GM21360 (cell line): Measurements from ENCODE around the gene RASSF4.

Source experiments
- ATAC-seq: cut with Tn5 transposase; IDR thresholded peaks from one replicate; pipeline ENCODE4 v1.9.1; 2021; ENCODE audit warnings: mild to moderate bottlenecking, moderate library complexity; ENCODE audit not compliant: unreplicated experiment

RASSF4 gene

DNA sequence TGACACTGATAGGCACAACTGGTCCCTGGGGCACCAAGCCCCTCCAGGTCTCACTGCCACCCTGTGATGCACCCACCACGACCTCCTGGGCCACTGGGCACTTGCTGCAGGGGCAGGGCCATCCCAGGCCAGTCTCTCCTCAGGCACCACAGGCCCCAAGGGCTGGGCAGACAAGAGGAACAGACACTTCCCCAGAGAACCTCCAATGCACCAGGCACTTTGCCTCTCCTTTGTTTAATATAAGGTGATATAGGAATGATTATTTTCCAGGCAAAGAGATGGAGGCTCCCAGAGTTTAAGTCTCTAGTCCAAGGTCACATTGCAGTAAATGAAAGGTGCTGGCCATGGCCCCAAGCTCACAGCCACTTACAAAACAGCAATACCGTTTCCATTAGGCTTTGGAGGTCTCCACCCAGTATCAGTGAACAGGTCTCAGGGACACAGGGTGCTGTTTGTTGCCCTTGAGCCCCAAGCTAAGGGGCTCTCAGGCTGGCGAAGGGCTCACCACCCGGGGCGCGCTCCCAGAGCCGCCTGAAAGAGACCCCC, 14.6 kb downstream of the RASSF4 start:
- ATAC-seq = no peak

DNA sequence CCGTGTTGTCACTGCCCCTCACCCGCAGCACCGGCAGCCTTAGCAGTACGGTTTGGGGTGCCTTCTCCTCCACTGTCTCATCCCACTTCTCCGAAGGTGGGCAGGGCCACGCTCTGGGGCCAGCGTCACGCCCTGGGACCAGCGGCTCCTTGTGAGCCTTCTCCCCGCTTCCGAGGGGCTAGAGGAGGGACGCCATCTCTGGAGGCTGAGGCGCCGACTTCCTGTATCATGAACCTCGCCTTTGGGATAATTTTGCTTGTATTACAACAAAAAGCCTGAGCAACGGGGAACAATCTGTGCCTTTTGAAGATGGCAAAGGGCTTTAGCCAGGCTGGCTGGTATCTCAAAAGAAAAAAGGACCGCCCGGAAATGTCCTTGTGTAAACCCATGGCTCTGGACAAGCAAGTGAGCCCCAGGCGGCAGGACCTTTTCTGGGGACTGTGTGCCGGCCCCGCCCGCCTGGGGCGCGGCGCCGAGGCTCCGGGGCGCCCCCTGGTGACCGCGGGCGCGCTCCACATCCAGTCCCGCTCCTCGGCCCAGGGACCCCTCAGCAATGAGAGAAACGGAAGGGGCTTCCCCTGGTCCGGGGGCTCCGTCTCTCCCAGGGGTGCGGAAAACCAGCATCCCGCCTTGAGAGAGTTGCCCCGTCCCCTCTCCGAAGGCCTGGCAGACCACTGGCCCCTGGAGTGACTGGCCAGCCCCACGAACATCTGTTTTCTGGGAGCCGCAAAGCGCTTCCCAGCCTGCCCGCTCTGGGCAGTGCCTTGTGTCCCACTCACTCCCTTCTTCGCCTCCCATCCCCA, 15.2 kb downstream of the RASSF4 start:
- peak; percentile 60 for ATAC-seq

DNA sequence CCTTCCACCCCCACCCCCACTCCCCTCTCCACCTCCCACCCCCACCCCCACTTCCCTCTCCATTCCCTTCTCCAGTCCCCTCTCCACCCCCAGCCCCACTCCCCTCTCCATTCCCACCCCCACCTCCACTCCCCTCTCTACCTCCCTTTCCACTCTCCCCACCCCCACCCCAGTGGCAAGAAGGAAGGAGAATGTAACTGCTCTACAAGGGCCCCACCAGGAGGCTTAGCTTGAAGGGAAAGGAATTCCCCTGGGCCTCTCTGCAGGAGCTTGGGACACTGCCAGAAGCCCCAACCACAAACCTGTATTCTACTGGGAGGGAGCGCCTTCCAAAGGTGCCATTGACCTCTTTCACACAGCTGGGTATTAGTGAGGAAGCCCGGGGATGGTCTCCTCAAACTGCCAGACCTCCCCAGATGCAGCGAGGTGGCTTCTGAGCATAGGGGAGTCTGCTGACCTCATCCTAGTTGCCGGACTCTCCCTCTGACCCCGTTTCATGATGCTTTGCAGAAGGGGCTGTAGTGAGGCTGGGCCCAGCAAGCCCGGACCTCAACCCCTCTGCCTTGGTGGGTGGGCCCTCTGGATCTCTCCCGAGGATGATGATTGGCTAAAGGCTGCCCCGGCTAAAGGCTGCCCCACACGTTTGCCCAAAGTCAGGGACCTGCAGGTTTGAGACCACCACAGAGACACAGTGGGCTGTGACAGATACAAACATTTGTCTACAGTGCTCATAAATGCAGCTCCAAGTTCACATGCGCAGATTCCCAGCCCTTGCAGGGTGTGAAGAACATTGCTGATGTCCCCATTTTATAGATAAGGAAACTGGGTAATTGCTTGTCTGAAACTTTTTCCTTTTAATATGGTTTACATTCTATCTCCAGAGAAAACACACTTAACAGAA, 16.1 kb downstream of the RASSF4 start:
- ATAC-seq = no peak

DNA sequence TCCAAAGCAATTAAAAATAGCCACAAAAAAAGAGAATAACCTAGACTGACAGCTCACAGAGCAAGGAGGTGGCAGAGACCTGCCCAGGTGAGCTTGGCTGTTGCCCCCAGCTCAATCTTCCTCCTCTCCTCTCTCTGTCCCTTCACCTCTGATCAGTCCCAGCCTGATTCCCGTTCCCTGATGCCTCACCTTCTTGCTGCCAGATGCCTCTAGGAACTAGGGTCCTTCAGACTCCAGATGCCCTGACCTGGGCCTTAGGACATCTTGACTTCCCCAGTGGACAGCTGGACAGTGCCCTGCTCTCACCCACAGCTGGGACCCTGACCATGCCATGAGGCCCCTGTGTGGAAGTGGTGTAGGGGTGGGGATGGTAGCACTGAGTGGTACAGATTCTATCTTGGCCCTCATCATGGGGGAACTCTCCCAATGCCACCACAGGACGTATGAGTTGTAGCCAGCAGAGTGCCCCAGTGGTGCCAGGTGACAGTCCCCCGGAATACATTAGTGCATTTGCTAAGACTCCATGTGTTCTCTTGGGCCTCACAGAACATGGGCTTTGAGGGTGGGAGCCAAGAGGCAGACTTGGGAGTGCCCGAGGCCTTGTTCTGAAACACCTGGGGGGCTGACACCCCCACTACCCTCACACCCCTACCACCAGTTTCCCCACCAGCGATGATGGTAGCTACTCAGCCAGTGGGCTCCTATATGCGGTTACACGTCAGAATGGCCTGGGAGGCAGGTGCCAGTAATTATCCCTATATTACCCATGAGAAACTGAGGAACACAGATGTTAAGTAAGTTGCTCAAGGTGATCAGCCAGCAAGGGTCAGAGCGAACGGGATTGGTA, 17.0 kb downstream of the RASSF4 start:
- ATAC-seq = no peak

DNA sequence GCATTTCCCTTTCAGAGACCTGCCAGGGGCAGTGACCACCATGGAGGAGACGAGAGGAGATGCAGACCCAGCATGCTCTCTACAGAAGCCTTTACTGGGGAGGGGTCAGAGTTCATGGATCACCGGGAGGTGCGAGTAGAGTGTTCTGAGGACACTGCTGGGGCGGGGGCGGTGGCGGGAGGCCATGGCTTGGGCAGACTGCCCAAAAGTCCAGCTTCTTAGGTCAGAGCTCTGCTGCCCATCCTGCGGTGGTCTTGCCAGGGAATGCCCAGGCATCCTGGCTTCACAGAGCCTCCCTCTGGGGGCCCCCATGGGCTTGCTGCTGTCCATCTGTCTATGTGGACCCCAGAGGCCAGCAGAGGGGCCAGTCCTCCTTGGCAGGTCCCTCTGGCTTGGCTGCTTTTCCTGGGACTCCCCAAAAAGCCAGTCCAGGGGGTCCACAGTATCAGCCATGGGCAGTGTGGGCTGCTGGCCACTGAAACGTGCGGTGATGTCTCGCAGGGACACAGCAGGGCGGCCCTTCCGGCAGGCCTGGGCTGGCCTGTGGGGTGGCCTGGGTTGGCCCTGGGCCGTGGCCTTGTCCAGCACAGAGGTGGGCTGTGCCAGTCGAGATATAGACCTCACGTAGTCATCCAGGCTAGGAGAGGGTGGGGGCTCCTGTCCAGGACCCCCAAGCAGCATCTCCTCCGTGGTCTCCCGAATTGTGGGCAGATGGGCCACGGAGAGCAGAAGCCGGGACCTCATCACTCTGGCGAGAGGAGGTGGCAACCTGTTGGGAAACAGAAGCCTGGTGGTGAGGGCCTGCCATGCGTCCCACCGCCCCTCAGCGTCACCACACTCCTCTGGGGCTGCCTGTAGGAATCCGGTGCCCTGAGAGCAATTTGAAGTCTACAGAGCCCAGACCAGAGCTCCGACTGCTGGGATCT, 17.9 kb downstream of the RASSF4 start:
- no peak for ATAC-seq

DNA sequence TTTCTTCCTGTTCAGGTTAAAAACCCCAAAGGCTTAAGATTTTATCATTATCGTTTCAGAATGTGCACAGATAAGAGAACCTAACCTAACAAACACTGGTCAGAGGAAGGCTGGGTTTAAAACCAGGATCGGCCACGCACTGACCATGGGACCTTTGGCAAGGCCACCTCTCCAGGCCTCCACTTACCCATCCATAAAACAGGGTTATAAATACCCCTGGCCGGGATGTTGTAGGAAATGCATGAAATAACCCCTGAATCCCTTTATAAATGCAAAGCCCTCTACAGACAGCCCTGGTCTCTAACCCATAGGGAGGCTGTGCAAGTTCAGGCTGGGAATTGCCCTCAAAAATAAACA, 18.6 kb downstream of the RASSF4 start:
- no peak for ATAC-seq

DNA sequence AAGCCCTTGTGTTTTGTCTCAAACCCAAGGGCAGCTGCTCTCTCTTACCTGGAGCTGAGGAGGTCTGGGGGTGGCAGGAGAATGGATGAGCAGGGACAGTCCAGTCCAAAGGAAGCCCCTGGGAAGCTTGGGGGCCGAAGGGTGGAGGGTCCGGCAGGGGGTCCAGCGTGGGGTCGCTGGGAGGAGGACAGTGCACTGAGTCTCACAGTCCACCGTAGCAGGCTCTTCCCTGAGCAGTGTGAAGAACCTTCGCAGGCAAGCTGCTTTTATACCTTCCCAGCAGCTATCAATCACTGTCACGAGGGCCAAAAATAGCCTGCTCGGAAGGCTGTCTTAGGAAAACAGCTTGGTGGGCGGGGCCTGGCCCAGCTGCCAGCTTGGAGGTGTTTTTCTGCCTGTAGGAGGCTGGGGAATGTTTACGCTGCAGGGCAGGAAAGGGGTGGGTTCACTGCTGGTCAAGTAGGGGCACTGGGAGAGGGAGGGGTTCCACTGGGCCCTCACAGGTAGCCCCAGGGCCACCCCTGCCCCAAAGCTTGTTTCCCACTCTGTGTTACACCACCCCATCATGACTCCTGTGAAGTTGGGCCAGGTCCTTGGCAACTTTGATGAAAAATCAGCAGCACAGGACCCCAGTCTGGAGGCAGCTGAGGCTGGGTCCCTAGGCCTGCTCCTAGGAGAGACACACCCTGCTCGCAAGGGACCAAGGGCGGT, 19.1 kb downstream of the RASSF4 start, which contains the start of gene DEPP1:
Gene DEPP1 (minus strand): TSS at position 240 of the 711 bp plus-strand sequence. CDS start 779 bp downstream, outside the sequence.
- ATAC-seq = no peak

DNA sequence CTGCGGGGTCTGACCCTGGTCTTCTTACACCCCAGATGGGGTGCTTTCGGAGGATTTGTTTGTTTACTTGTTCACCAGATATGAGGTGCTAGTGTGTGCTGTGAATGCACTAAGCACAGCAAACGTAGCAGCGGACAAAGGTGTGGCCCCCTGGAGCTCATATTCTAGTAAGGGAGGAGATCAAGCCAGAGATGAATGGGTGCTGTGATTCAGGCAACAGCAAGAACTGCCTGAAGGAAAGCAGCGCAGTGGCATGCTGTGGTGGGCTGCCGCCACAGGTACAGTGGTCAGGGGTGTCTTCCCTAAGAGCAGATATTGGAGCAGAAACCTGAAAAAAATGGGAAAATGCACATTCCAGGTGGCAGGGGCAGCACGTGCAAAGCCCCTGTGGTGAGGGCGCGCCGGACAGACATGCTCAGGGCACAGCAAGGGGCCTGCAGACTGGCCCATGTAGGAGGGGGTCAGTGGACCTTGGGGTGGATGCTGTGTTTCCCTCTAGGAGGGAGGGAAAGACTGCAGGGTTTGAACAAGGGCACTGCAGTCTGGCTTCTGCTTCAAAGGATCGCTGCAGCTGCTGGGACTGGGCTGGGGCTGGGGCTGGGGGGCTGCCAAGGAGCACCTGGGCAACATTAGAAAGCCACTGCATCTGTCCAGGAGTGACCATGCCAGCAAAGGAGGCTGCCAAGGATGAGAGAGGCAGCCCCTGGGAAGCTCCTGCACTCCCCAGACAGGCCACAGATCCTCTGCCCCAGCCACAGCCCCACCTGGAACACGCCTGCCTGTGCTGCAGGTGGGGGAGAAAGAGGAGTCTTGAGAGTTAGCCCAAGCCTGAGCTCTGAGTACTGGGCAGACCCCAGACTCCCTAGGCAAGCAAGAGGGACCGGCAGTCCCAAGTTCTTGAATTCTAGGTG, 19.9 kb downstream of the RASSF4 start:
- no peak for ATAC-seq

DNA sequence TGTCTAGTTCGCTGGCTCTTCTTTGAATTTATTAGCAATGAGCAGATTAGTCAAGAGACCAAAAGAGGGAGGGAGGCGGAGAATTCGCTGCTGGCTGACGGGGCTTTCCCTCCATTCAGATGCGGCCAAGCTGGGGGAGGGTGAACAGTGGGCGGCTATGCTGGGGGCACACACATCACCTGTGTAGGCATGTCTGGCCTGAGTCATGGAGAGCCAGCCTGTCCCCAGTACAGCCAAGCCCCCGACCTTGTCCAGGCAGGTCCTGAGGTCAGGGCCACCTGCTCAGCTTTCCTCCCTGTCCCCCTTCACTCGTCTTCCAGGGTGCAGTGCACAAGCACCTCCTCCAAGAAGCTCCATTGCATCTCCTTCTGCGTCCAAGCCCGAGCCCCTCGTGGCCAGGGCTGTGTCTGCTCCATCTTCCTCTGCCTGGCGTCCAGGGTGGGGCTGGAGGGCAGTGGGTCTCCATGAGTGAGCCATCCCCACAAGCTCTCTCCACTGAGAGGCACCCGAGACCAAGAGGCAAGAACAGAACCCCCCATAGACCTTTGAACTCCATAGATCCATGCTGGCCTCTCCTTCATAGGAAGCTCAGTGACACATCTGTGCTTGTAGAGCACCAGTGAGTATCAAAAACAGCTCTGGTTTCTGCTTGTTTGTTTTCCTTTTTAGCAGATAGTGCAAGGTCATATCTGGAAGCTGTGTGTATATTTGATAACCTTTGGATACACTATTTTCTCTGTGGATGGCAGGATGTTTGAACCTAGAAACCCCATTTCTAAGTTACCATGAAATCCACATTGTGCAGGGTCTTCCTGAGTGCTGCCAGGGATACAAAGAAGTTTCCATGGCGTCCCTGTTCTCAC, 20.9 kb downstream of the RASSF4 start:
- no peak for ATAC-seq

DNA sequence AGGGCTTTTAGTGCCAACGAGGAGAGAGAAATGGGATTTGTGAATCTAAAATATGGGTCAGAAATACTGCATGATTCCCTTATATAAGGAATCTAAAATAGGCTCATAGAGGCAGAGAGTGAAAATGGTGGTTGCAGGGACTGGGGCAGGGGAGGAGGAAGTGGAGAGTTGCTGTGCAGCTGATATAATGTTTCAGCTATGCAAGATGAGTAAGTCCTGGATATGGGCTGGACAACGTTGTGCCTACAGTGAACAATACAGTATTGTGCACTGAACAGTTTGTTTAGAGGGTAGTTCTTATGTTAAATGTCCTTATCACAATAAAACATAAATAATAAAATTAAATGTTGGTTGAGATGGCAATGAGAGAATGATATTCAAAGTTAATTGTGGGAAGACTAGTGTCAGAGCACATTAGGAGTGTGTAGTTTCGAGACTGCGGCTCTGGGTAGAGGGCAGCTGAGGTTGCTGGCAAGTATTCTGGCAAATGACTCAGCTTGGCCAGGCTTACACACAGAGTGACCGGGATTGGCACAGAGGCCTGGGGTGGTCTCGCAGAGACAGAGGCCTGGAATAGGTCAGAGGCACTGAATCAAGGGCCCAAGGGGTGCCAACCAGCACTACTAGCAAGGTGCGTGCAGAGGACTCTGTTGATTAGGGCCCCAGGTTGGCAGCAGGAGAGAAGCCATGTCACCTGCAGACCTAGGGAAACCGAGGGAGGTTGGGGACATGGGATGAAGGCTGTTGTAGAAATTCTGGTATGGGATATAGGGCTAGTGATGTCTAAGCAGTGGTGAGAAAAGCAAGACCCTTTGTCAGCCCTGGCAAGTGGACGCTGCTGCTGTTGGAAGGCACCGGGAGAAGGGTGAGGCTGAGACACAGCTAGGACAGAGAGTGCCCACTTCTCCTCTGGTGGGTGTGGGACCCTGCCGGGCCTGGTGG, 21.8 kb downstream of the RASSF4 start:
- ATAC-seq = peak; percentile 58

DNA sequence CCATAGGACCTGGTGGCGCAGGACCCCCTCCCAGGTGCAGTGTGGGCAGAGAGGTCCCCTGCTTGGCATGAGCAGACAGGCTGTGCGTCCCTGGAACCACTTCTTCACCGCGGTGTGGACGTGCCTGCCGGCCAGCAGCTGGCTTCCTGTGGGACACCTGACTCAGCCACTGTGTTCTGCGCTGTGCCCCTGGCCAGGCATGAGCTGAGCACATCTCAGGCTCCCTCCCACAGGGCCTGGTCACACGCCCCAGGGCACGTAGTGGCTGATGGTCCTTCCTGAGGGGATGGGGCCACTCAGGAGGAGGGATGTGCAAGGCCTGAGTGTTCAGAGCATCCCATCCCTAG, 22.5 kb downstream of the RASSF4 start:
- ATAC-seq = no peak

DNA sequence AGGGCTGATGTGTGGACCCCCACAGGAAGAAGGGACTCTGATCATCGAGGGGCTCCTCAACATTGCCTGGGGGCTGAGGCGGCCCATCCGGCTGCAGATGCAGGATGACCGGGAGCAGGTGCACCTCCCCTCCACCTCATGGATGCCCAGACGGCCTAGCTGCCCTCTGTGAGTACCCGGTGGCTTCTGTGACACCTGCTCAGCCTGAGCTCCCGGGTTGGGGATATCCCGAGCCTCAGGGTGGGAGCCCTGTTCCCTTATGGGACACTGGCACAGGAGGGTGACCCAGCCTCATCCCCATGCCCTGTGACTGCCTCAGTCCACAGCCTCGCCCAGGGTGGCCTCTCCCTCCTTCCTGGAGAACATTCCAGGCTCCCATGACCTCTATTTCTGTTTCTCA, 22.9 kb downstream of the RASSF4 start:
- no peak for ATAC-seq

DNA sequence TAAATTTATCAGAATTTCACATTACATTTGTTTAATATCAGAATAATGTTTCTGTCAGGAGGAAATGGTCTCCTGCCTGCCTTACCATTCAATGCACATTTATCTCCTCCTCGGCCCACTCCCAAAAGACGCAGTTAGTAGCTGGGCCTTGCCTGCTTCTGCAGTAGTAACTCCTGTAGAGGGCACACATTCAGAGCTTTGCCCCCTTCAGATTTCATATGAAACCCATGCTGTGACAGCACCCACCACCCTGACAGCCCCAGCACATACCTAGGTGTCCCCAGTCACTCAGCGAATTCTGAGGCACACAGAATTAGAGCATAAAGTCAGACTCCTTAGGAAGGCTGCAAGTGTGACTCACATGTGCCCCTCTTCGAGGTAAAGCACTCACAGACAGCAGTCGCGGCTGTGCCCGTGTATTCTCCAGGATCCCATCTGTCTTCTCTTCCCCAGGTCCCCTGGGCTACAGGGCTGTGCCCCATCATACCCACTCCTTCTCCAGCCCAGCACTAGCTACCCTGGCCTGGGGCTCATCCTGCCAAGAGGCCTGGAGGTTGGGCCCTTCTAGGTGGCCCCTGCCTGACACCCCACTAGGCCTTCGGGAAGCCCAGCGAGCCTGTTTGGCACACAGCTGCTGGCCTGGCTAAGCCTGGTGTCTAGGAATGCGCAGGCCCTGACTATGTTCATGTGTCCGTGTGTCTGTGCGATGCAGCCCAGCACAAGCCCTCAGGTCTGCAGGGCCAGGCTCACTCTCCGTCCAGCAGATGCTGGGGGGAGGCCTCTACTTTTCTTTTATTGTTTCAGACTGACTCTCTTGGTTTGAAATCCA, 23.7 kb downstream of the RASSF4 start:
- ATAC-seq = no peak

DNA sequence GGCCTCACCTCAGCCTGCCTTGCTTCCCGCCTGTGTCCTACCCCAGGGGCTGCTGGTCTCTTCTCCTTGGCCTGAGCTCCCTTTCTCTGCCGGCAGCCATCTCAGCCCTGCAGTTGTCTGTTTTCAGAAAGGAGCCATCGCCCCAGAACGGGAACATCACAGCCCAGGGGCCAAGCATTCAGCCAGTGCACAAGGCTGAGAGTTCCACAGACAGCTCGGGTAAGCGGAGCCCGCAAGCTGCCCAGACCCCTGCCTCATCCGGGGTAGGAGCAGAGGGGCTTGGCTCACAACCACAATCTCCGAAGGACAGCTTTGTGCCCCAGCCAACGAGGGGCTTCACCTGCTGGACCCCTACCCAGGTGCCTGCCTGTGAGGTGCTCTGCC, 24.3 kb downstream of the RASSF4 start:
- no peak for ATAC-seq

DNA sequence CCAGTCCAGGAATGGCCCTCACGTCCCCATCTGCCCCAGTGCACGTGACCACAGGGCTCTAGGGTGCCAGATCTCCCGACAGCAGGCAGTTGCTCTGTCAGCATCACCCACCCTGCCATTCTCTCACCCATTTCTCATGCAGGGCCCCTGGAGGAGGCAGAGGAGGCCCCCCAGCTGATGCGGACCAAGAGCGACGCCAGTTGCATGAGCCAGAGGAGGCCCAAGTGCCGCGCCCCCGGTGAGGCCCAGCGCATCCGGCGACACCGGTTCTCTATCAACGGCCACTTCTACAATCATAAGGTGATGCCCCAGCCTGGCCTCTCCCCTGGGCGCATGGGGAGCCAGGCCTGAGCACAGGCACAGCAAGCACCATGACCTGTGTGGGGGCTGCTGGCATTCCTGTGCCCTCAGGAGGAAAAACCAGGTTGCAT, 25.1 kb downstream of the RASSF4 start:
- no peak for ATAC-seq
